SU-DHL-6 (cell line): ENCODE data around the gene RPL32.

Source experiments
- EZH2phosphoT487 ChIP-seq: fragments of 200-600 bp; sonication (generic), shearing (Covaris generic); conservative IDR thresholded peaks from 2 replicates; pipeline ENCODE4 v1.6.1; 2018; ENCODE audit warnings: mild to moderate bottlenecking, antibody characterized with exemption, low read length, moderate library complexity, mixed read lengths
- TF ChIP-seq, protein P1 (sequence below): fragments of 200-600 bp; sonication (generic); IDR thresholded peaks from one replicate; pipeline ENCODE4 v1.5.1; 2017; ENCODE audit warnings: antibody characterized with exemption, mild to moderate bottlenecking, low read length, moderate library complexity; ENCODE audit not compliant: insufficient read depth, poor library complexity, severe bottlenecking

- TF ChIP-seq, protein P1, sequence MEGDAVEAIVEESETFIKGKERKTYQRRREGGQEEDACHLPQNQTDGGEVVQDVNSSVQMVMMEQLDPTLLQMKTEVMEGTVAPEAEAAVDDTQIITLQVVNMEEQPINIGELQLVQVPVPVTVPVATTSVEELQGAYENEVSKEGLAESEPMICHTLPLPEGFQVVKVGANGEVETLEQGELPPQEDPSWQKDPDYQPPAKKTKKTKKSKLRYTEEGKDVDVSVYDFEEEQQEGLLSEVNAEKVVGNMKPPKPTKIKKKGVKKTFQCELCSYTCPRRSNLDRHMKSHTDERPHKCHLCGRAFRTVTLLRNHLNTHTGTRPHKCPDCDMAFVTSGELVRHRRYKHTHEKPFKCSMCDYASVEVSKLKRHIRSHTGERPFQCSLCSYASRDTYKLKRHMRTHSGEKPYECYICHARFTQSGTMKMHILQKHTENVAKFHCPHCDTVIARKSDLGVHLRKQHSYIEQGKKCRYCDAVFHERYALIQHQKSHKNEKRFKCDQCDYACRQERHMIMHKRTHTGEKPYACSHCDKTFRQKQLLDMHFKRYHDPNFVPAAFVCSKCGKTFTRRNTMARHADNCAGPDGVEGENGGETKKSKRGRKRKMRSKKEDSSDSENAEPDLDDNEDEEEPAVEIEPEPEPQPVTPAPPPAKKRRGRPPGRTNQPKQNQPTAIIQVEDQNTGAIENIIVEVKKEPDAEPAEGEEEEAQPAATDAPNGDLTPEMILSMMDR = no peak
- no peak for TF ChIP-seq EZH2phosphoT487
Observed at GRCh38 chr3:12799525-12800440, 41.6 kb downstream of the RPL32 start.
